HG03432 (cell line): ENCODE data around the gene NOXRED1.
A peak's percentile ranks its signal among the peaks of the same experiment; 100 is the strongest.
"Not testable (repeated sequence)": the region's sequence is repeated elsewhere in the genome, so short reads cannot be mapped to it uniquely, and the experiment has no call there.

Source experiments
- ATAC-seq: cut with Tn5 transposase; IDR thresholded peaks from one replicate; pipeline ENCODE4 v1.9.1; 2021; ENCODE audit warnings: mild to moderate bottlenecking, moderate library complexity; ENCODE audit not compliant: unreplicated experiment

NOXRED1 gene

DNA sequence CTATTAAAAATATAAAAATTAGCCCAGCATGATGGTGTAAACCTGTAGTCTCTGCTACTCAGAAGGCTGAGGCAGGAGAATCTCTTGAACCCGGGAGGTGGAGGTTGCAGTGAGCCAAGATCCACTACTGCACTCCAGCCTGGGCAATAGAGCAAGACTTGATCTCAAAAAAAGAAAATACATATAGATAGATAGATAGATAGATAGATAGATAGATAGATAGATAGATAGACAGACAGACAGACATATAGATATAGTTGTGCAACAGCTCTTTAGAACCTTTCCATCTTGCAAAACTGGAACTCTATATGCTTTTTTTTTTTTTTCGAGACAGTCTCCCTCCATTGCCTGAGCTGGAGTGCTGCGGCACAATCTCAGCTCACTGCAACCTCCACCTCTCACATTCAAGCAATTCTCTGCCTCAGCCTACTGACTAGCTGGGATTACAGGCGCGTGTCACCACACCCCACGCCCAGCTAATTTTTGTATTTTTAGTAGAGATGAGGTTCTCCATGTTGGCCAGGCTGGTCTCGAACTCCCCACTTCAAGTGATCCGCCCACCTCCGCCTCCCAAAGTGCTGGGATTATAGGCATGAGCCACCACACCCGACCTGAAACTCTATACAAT is 7.8 kb downstream of the NOXRED1 start:
- not testable (repeated sequence) for ATAC-seq

DNA sequence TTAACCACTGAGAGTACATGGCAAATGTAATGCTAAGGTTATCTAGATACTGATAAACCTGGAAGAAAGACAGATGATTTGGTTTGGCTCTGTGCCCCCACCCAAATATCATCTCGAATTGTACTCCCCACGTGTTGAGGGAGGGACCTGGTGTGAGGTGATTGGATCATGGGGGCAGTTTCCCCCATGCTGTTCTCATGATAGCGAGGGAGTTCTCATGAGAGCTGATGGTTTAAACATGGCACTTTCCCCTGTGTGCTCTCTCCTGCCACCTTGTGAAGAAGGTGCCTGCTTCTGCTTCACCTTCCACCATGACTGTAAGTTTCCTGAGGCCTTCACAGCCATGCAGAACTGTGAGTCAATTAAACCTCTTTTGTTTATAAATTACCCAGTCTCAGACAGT is 14.2 kb downstream of the NOXRED1 start:
- no peak for ATAC-seq

DNA sequence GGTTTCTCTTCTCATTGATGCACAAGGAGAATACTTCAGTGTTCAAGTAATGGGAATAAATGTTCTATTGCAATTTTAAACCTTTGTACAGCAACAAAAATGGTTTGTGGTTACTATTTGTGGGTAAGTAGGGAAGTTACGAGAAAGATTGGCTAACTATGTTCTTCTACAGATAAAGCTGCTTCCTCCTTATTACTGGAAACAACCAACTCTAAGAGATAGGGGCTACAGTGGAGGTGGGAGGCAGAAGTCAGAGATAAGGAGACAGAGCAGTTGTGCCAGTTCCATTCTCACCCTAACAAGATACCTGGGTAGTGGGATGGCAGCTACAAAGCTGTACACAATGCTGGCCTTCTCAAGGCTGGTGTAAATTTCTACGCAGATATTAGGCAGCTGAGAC is 16.2 kb downstream of the NOXRED1 start:
- no peak for ATAC-seq

DNA sequence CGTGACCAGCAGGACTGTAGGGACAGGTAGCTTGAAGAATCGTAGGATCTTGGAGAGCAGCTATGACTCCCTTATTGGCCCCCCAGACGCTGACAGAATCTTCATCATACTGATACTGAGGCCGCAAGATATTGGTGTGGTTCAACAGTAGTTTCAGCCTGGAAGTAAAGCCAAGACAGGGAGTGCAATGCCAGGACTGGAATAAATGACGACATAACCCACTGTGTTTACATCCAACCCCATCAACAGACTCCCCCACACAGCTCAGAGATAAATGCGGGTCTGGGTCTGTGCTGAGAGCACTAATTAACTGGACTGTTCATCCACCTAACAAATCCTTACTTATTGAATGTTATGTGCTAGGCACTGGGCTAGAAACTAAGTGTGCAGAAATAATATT is 16.6 kb downstream of the NOXRED1 start:
- no peak for ATAC-seq

DNA sequence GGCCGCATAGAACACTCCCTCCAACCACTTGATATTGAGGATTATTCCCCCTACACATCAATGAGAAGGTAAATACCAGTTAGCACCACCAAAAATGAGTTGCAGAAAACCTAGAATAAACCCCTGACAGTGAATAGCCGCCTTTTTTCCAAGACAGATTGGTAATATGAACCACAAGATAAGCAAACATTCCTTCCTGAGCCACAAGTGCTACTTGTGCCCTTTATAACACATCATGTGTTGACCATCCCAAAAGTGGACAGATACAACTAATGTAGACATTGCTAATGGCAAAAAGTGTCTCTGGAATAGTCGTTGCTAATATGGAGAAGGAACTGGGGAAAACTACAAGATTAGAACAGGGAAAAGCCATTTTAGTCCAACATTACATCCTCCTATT is 17.2 kb downstream of the NOXRED1 start:
- no peak for ATAC-seq

DNA sequence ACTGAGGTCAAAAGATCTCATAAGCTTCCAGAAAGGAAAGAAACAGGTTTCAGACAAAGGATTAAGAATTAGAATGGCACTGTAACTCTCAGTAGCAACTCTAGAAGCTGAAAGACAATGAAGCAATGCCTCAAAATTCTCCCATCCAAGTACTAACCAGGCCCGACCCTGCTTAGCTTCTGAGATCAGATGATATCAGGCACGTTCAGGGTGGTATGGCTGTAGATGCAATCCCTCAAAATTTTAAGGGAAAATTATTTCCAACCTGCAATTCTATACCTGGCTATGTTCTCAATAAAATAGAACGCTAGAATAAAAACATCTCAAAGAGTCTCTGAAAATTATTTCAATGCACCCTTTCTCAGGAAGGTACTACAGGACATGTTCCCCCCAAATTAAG is 19.6 kb downstream of the NOXRED1 start:
- no peak for ATAC-seq

DNA sequence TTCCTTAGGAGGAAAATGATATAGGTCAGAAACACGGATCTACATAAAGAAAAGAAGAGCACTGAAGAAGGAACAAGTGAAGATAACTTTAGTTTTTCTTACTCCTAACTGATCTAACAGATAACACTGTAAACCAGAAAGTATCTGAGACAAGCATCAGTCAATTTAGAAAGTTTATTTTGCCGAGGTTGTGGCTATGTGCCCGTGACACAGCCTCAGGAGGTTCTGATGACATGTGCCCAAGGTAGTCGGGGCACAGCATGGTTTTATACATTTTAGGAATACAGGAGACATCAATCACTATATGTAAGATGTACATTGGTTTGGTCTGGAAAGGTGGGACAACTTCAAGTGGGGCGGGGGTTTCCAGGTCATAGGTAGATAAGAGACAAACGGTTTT is 23.1 kb downstream of the NOXRED1 start:
- ATAC-seq, result no peak

DNA sequence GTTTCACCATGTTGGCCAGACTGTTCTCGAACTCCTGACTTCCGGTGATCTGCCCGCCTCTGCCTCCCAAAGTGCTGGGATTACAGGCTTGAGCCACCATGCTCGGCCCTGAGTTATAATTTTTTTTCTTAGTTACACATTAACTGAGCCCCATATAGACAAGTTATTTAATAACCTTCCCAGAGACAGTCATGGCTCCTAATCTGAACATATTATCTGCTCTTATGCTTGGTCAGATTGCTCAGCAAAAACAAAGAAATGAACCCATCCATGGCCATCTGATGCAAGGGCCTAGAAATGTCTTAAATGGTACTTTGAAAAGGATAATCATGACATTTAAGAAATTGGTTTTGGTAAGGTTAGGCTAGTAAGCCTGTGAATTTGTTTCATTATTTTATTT is 33.1 kb downstream of the NOXRED1 start:
- no peak for ATAC-seq

DNA sequence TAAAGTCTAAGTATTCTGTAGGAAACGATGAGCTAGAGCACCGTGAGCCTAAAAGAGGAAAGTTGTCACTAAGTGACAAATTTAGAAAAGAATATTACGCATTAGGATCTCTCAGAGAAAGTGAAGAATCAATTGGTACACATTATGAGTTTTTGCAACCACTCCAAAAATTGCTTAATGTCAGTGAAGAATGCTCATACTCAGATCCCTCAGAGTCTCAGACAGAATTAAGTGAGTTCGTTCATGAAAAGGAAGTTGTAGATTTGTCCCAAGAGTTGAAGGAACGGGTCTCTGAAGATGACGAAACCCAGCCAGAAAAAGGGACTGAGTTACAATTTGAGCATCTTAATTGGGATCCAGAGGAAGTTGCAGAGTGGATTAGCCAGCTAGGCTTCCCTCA is 44.6 kb downstream of the NOXRED1 start:
- no peak for ATAC-seq

DNA sequence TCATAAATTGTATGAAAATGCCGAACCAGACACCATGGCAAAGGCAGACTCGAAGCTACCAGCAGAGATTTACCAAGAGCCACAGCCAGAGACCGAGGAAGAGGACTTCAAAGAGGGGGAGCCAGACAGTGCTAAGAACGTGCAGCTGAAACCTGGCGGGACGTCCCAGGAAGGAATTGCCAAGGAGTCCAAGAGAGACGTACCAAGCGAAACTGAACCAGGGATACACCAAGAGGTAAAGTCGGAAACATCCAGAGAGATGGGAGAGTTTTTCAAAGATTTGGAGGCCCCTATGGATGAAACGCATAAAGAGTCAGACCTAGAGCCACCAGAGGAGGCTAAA is 45.9 kb downstream of the NOXRED1 start:
- no peak for ATAC-seq

DNA sequence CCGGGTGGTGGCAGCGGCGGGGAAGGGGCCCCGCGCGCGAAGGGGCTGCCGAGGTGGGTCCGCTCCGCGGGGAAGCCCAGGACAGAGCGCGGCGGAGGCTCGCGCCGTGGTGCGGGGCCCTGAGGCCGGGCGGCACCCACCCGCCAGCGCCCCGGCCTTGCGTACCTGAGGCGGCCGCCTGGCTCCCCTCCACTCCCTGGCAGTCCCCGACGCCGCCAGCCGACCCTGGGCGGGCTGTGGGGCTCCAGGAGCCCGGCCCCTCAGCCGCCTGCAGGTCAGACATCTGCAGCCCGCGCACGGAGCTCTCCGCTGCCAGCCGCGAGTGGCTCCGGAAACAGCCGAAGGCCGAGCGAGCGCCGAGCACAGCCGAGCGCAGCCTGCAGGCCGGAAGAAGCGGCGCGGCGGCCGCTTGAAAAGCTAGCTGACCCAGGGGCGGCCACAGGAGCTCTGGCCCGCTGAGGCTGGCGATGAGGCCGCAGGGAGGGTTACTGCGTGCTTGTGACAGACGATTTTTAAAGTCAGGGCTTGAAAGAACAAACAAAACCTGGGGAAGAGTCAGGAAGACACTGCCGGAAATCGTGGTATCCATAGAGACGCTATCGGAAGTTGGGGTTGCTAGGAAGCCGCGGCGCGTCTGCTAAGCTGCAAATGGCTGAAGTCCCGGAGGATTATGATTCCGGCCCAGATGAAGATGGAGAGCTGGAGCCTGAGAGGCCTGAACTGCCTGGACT is 46.4 kb downstream of the NOXRED1 start, which contains the start of the genes SAMD15 and TMED8:
SAMD15 (plus strand) TSS at position 609 of the 731 bp plus-strand sequence; CDS start at position 649, 40 bp downstream.
TMED8 (minus strand) TSS at position 324 of the 731 bp plus-strand sequence; CDS start at position 283, 41 bp downstream.
- peak; percentile 91 for ATAC-seq

DNA sequence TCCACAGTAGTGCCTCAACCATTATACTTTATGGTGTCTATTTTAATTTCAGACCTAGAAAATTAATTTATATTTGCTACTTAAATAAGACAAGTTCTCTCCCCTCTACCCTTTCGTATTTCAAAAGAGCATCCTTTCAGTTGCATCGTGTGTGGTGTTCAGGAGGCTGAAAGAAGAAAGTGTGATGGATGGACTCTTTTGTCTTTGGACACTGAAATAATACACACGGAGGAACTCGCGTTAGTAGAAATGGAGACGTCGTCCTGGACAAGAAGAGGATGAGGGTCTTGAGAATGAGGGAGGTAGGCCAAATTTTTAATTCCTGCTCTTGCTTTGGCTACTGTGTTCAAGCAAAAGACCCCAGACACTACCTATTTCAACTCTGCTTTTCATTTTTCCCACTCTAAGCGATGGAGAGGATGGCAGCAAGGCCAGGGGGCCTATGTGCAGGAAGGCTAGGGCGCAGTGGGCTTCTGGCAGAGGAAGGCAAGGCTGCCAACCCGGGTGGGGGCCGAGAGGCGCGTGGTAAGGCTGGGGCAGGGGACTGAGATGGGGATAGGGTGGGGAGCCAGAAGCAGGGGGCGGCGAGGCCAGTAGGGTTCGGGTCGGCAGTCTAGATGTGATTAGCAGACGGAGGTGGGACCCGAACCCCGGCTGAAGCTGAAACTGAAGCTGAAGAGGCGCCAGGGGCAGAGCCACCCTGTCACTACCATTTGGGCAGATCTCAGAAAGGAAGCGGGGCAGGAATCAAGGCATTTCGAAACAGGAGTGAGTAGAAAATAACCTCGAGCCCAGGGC is 47.2 kb downstream of the NOXRED1 start:
- peak; percentile 23 for ATAC-seq

DNA sequence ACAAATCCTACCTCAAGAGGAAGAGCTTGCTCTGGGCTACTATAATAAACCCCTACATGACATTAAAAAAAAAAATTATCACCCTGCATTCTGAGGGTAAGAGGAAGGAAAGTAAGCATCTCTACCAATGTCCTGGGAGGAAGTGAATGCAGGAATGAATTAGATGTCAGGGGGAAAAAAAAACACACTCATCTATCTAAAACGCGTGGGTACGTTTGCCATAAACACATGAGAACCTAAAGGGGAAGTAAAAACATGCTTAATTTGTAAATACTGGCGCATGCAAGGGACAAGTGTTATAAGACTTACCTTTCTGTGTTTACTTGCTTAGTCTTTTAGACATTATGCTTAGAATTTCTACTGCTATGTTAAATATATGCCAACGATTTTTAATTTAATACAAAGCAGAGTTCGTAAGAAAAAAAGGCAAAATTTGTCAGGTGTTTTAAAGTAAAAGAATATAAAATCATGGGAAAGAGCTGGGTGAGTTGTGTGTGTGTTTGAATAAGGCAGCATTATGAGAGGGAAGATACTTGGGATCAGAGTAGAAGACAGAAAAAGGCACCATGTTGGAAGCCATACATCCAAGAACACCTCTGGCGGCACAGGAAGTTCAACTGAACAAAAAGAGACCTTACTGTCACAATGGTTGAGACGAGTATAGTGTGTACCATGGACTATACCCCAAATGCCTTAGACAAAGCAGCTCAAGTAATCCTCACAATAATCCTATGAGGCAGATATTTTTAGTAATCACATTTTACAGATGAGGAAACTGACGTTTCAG is 48.0 kb downstream of the NOXRED1 start:
- no peak for ATAC-seq

DNA sequence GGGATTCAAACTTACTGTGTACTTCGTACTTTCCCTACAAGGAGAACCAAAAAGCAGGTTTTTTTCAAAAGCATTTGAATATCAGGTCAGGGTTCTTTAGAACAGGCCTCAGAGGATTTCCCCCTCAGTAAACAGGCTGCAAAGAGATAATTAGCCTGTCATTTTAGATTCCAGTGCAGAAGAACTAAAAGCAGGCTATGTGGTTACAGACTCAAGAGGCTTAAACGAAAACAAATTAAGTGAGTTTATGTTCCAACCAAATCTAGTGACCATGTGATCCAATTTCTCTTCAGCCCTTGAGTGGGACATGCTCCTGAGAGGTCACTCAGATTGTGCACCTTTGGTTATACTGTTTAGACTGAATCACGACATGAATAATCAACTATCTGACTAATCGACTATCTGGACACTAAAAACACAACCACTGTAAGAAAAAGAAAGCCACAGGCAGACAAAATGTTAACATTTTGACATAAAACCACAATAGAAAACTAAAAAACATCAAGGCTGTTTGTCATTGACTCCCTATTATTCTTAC is 51.0 kb downstream of the NOXRED1 start:
- peak; percentile 28 for ATAC-seq

DNA sequence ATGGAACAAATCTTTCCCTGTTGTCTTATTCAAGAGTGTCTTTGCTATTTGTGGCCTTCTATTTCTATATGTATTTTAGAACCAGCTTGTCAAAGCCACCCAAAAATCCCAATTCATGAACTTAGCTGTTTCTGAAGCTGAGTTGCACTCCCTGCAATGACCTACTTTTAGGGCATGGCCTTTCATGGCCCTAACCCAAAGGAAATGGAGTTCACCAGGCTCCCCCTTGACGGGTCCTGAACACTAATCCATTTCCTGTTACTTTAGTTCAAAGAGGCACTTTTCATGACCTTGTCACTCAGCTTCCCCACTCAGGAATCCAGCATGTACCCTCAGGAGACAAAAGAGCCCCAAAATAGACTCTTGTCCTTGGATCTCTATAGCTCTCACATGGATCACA is 54.0 kb downstream of the NOXRED1 start:
- no peak for ATAC-seq

DNA sequence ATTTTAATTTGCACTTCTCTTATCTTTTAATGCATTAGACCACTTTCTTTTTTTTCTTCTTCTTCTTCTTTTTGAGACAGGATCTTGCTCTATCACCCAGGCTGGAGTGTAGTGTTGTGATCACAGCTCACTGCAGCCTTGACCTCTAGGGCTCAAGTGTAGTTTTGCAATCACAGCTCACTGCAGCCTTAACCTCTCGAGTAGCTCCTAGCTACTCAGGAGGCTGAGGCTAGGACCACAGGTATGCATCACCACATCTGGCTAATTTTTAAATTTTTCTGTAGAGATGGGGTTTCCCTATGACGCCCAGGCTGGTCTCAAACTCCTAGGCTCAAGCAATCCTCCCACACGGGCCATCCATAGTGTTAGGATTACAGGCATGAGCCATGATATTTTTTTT is 59.2 kb downstream of the NOXRED1 start:
- ATAC-seq, result no peak

DNA sequence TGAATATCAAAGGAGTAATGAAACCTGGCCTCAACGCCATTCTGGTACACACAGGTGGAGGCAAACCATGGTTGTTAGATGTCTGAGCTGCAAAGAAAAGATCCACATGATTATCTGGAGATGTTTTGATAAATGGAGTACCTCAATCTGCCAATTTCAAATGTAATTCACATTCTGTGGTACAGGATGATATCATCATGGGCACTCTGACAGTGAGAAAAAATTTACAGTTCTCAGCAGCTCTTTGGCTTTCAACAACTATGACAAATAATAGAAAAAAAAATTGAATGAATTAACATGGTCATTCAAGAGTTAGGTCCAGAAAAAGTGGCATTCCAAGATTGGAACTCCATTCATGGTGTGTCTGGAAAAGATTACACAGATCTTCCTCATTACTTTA is 63.7 kb downstream of the NOXRED1 start:
- ATAC-seq, result no peak

DNA sequence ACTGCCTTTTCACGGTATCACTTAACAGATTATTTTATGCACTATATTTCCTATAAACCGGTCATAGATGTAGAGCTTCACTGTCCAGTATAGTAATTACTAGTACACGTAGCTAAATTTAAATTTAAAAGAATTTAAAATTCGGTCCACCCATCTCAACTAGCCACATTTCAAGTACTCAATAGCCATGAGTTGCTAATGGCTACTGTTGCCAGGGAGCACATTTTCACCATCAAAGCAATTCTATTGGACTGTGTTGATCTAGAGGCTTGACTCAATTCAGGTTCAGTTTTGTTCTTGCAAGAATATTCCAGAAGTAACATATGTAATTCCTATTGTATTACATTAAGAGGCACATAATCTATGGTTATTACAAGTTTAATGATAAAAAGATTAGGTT is 66.4 kb downstream of the NOXRED1 start:
- no peak for ATAC-seq

DNA sequence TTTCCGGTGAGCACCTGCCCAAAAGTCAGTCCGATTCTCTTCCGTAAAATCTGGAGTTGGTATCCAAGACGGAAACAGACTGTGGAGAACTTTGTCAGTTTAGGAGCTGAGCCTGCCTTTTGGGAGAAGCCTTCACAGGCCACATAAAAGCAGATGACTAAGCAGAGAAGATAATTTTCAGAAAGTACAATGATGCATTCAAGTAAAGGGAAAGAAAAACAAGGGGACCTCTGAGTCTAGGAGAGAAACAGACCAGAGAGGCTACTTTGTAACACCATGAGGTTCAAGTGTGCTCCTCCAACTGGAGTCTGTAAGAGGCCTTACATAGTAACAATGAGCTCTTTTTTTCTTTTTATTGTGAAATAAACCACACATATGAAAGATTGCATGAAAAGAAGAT is 67.5 kb downstream of the NOXRED1 start:
- ATAC-seq, result no peak

DNA sequence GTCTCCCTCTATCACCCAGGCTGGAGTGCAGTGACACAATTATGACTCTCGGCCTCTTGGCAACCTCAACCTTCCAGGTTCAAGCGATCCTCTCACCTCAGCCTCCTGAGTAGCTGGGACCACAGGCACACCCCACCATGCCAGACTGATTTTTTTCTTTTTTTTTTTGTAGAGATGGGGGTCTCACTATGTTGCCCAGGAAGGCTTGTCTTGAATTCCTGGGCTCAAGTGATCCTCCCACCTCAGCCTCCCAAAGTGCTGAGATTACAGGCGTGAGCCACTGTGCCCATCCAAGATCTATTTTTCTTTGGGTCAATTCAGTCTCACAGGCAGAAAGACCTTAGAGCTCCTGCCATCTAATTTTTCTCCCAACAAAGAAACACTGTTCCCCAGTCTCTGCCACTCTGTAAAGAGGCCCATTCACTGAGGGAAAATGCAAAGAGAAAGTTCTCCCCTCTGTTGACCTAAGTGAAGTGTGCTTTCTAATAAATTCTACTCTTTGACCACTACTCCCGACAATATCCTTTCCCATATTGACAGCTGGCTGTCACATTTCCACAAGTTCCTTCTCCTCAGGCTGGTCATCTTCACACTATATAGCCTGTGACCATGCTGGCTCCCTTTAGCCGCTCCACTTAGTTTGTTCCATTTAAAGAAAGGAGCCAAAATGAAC is 69.7 kb downstream of the NOXRED1 start:
- no peak for ATAC-seq
